GM18907 (cell line): Measurements from ENCODE around the gene MAOB.
"Not testable (repeated sequence)": the region's sequence is repeated elsewhere in the genome, so short reads cannot be mapped to it uniquely, and the experiment has no call there.

Source experiments
- ATAC-seq: cut with Tn5 transposase; IDR thresholded peaks from one replicate; pipeline ENCODE4 v1.9.1; 2021; ENCODE audit warnings: mild to moderate bottlenecking, moderate library complexity; ENCODE audit not compliant: unreplicated experiment

The MAOB gene

GRCh38 chrX:43882294-43882681 is at the start of gene MAOB:
MAOB (minus strand) TSS chrX:43882450; CDS start chrX:43882299, 151 bp downstream.
- no peak for ATAC-seq

DNA sequence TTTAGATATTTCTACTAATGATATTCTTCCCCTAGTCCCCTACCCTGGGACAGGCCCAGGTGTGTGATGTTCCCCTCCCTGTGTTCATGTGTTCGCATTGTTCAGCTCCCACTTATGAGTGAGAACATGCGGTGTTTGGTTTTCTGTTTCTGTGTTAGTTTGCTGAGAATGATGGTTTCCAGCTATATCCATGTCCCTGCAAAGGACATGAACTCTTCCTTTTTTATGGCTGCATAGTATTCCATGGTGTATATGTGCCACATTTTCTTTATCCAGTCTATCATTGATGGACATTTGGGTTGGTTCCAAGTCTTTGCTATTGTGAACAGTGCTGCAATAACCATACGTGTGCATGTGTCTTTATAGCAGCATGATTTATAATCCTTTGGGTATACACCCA is 39.8 kb upstream of the MAOB start:
- ATAC-seq, result not testable (repeated sequence)

DNA sequence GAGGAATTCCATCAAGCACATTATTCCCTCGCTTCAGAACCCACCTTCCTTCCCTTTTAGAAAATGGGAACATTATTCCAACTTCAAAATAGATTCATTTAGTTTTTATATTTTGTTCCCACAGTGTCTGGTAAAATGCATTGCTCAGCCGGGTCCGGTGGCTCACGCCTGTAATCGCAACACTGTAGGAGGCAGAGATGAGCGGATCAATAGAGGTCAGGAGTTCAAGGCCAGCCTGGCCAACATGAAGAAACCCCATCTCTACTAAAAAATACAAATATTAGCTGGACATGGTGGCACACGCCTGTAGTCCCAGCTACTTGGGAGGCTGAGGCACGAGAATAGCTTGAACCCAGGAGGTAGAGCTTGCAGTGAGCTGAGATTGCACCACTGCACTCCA is 28.5 kb upstream of the MAOB start:
- ATAC-seq, result not testable (repeated sequence)

DNA sequence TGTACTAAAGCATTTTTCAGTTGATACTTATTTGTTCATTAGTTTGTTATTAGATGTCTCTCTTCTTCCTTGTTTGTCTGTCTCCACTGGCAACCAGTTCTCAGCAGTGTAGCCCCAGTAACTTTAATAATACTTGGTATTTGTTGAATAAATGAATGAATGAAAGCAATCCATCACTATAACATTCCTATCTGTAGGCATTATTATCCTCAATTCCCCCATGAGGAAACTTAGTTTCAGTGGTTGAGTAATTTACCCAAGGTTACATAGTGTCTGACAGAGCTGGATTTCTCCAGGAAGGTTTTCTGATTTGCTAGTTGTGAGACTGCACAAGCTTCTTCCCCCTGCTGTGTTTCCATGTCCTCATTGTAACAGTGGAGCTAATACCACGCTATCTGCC is 27.8 kb upstream of the MAOB start:
- ATAC-seq, result no peak

- ATAC-seq, result no peak
These were observed 26.9 kb upstream of the MAOB start for GRCh38 chrX:43909141-43909540.

DNA sequence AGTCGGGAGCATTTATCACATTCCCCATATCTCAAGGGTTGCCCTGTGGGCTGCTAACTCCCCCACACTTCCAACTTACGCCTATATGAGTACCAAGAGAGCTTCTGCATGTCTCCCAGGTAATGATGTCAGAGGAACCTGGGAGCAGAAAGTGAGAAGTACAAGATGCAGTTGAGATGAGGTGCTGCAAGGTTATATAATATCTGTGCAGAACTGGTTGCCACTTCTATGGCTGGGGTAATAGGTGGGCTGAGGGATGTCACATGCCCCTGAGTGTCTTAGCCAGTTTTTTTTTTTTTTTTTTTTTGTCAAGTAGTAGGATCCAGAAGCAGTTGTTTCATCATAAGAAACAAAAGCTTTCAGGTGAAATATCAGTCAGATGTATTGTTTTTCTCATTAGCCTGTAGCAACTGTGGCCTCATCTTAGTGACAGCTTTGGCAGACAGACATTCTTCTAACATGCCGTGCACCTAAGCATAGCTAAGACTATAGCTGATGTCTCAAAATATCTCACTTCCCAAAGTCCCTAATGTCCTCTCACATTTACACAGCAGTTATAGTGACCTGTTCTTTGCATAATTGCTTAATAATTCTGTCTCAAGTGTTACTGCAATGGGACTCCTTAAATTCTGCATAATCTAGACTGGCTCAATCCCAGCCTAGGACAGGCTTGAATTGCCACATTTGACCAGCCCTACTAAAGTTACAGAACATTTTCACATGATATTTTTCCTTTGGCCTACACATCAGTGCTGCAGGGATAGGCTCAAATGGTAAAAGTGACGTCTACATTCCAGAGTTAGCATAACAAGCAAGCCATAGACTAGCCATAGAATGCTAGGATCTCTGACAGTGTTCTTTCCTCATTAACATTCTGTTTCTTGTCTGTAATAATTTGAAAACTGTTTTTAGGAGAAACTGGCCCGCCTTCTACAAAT is 17.9 kb upstream of the MAOB start:
- no peak for ATAC-seq

DNA sequence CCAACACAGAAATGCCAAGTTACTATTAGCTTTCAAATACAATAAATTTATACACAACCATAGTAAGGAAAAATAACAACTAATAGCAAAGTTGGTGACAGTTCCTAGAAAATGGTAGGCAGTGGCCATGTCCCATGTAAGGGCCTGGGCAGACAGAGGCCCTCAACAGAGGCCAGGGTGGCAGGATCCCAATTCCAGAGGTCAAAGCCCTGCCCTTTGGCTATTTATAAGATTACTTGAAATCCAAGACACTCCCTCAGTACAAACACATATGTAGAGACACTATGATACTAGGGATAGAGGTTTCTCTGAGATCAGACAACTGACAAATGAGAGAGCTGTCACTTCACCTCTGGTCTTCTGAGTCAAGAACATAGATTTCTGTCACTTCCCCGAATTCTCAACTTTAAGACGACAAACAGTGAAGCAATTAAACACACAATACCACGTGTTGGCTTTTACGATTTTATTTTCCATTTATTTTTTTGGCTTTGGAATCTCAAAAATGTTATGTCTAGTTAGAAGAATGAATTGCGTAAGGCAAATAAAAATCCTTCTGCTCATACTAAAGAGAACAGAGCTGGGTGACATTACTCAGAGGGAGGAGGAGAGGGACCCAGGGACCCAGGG is 16.3 kb upstream of the MAOB start:
- no peak for ATAC-seq

DNA sequence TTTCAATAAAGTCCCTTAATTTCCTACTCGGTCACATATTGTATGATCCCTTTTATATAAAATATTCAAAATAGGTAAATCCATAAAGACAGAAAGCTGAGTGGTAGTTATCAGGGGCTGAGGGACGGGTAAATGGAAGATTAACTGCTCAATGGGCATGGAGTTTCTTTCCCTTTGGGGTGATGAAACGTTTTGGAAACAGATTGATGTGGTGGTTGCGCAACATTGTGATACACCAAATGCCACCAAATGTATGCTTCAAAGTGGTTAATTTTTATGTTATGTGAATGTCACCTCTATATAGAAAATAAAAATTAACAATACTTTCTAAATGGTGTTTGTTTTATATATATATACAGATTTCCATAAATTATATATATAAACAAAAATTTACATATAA is 15.0 kb upstream of the MAOB start:
- ATAC-seq, result no peak

GRCh38 chrX:43892336-43892870 is 10.2 kb upstream of the MAOB start:
- ATAC-seq, result no peak

GRCh38 chrX:43885617-43886016 is 3.4 kb upstream of the MAOB start:
- ATAC-seq, result no peak

DNA sequence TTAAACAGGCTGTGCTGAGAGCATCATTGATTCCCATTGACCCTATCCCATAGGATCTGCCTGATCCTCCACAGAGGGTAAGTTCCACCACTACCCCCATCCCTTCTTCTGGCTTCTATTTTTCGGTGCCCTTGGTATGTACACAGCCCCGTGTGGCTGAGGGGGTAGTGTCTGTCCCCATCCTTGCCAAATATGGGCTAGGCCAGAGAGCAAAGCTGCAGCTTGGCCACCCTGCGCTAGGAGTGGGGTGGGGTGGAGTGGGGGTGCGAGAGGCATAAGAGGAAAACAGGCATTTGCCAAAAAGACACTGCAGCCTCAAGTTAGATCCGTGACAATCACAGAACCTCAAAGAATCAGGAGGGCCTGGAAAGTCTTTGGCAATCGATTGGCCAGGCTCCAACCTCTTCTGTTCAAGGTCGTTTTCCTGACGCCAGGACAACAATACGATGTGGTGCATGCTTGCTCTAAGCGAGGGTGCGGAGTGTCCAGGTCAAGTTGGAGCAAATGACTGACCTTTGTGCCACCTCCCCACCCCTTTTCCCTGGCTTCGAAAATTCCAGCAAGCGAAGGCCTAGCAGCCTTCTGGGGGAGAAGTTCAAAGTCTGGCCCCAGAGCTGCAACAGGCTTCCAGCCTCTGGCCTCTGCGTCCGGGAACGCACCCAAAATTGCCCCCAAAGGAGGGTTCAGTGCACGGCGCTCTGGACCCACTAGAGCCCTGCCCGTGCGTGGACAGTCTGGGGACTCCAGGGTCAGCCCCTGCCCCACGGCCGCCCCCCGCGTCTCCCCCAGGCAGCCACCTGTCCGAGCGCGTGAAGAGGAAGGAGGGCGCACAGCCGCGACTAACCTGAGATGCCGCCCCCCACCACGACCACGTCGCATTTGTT is 598 bp downstream of the MAOB start:
- ATAC-seq, result no peak

DNA sequence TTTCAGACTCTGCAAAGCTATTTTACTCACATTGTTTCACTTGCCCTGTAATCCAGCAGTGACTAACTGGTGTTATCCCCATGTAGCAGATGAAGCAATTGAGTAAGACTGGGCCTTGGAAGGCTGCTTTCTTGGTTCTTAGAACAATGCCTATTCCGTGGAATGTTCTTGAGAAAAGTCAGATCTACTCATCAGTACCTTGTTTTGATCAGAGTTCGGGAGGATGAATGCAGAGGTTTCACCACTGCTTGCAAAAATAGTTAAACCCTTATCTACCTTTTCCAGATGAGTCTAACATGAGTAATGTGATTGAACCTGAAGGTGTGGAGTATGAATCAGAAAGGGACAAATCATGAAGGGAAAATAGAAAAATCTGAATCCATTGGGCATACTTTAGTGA is 1.8 kb downstream of the MAOB start:
- ATAC-seq, result no peak

DNA sequence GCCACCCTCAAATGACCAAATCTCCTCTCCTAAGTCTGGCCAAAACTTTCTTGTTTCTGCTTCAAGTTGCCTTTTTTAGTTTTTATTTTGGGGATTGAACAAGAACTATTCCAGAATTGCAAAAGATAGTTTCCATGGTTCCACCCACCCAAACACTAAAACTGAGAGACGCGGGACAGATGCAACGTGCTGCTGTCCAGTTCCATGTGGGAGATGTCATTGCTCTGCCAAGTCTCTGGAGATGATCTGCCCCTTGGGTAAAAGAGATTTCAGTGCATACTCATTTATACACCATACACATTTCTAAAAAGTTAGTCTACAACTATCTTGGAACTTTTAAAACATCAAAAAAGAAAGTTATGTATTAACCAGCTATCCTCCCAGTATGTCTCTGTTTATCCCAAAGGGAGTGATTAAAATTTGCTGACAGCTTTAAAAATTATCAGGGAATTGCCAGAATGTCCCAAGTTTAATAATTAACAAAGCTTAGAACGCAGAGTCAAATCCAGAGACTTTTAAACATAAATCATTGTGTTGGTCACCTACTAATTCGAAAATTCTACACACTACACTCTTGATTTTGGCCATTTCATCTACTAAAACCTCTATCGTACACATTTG is 3.2 kb downstream of the MAOB start:
- ATAC-seq, result no peak

GRCh38 chrX:43876680-43877079 is 5.6 kb downstream of the MAOB start:
- no peak for ATAC-seq

DNA sequence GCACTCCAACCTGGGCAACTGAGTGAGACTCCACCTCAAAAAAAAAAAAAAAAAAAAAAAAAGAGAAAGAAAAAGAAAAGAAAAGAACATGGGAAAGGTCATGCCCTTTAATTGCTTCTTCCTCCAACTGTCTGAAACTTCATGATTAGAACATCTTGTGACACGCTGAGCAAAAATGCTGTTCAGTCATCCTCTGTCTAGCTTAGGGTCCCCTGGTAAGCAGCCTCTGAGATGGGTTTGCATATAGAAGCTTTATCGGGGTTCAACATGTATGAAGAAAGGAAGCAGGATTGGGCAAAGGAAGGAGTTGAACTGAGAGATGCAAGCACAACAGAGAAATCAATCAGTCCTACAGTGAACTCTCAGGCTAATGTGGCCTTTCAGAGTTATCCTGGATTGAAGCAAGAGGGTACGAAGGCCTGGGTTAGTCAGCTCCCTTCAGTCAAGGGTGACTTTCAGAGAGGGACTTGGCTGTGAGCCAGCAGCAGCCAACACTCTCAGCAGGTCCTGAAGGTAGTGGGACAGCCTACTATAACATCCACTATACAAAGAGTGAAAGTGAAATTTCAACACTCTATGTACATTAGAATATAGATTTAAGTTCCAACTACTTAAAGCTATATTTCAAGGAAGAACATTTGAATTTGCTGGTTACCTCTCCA is 11.4 kb downstream of the MAOB start:
- no peak for ATAC-seq

- no peak for ATAC-seq
These were observed 12.2 kb downstream of the MAOB start for GRCh38 chrX:43870011-43870410.

DNA sequence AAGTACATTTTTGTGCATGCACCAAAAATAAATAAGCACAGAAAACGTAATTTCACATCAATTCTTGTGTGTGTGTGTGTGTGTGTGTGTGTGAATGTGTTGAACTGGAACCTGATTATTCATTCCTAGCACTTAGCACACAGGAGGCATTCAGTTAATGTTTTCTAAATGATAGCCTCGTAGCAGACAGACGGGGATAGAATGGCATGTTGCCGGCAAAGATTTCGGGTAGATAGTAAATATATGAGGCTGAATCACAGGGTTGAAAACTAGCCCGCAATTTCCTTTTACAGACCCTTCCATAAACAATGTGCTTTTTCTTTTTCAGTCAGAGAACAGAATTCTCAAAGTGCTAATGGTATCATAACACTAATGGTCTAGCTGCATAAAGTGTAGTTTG is 13.5 kb downstream of the MAOB start:
- ATAC-seq, result no peak

DNA sequence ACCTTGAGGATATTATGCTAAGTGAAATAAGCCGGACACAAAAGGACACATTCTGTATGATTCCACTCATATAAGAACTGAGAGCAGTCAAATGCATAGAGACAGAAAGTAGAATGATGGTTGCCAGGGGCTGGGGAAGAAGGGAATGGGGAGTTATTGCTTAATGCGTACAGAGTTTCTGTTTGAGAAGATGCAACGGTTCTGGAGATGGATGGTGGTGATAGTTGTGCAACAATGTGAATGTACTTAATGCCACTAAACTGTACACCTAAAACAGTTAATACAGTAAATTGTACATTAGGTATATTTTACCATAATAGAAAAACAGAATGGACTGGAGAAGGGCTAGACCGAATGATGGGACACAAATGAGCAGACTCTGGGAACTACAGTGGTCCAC is 15.8 kb downstream of the MAOB start:
- ATAC-seq, result no peak

GRCh38 chrX:43865791-43866190 is 16.5 kb downstream of the MAOB start:
- ATAC-seq, result no peak

DNA sequence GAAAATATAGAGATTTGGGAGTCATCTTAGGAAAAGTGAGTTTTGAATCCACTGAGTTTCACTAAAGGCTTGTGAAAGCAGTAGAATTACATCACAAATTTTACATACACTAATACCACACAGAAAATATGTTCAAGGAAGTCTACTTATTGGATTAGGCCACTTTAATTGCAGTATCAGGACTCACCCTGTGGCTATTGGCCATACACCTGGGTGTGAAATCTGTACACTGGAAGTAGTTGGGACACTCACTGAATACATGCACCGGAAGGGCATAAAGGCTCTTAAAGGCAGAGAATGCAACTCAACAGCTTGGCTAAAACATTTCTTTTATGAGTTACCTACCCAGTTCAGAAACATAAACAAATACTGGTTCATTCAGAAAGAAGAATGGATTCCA is 19.8 kb downstream of the MAOB start:
- no peak for ATAC-seq
